ENCODE data around the gene SAA1. TPM values are rescaled to one million over a fixed set of nuclear protein-coding genes. Genes with fewer than 3 reads are reported as not detected.

The SAA1 gene
- total and polyA plus RNA-seq, 9 of the 15 experiments (the other 6 are each of a cell fraction or from before 2014, with no cell fraction given), result 6.3 TPM; not detected in 8

- TF ChIP-seq CHD7 (IDR thresholded peaks at IDR 0.05; ENCODE audit: low read depth, low read length), result no peak
- TF ChIP-seq, protein P1, sequence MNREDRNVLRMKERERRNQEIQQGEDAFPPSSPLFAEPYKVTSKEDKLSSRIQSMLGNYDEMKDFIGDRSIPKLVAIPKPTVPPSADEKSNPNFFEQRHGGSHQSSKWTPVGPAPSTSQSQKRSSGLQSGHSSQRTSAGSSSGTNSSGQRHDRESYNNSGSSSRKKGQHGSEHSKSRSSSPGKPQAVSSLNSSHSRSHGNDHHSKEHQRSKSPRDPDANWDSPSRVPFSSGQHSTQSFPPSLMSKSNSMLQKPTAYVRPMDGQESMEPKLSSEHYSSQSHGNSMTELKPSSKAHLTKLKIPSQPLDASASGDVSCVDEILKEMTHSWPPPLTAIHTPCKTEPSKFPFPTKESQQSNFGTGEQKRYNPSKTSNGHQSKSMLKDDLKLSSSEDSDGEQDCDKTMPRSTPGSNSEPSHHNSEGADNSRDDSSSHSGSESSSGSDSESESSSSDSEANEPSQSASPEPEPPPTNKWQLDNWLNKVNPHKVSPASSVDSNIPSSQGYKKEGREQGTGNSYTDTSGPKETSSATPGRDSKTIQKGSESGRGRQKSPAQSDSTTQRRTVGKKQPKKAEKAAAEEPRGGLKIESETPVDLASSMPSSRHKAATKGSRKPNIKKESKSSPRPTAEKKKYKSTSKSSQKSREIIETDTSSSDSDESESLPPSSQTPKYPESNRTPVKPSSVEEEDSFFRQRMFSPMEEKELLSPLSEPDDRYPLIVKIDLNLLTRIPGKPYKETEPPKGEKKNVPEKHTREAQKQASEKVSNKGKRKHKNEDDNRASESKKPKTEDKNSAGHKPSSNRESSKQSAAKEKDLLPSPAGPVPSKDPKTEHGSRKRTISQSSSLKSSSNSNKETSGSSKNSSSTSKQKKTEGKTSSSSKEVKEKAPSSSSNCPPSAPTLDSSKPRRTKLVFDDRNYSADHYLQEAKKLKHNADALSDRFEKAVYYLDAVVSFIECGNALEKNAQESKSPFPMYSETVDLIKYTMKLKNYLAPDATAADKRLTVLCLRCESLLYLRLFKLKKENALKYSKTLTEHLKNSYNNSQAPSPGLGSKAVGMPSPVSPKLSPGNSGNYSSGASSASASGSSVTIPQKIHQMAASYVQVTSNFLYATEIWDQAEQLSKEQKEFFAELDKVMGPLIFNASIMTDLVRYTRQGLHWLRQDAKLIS (CRISPR knock-in tag; IDR thresholded peaks at IDR 0.05), result no peak
- TF ChIP-seq, protein P2, sequence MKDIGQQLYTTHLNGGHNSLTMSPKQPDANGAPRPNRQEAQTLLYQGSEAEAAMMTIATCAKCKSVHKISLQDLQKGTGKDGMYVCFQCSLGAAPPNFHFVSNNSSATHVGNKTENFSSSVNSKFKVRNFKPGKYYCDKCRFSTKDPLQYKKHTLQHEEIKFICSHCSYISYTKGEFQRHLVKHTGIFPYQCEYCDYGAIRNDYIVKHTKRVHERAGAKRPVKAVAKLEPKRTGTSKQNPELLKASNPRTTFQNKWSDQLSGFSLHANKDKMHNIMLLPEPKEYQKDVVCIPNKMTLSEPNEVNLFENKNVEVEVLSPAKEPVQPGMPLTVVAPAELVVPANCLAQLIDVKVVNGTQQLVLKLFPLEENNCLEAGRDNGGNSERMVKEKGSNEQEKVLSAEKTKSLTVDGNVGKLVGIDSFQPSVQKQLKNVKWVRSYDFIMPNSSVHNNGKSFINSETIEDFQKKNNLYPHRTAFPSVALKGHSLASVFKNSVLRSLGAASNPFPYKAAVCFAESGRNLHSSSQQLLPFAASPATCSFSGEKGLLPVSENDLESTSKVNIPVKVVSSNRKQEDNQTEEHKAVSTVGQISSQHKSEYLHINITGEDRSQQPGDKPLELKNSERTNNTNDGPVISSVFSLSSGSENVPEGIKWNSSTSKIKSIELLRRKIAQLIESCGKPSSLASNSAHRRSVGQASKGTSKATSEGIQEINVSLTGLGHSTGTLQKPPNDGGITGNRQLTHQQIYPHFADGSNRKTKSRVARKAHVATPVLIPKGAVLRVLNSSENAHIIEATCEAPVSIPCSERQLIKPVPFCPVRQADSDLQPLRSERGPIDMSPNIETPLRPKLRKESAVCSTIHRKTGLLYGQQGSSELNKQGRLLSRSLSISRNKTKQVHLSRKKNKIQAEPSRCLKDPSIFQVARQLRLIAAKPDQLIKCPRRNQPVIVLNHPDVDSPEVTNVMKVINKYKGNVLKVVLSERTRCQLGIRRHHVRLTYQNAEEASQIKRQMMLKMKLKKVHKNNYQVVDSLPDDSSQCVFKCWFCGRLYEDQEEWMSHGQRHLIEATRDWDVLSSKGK (CRISPR knock-in tag; IDR thresholded peaks at IDR 0.05), result no peak
- TF ChIP-seq, protein P3, sequence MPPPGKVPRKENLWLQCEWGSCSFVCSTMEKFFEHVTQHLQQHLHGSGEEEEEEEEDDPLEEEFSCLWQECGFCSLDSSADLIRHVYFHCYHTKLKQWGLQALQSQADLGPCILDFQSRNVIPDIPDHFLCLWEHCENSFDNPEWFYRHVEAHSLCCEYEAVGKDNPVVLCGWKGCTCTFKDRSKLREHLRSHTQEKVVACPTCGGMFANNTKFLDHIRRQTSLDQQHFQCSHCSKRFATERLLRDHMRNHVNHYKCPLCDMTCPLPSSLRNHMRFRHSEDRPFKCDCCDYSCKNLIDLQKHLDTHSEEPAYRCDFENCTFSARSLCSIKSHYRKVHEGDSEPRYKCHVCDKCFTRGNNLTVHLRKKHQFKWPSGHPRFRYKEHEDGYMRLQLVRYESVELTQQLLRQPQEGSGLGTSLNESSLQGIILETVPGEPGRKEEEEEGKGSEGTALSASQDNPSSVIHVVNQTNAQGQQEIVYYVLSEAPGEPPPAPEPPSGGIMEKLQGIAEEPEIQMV (tag; conservative IDR thresholded peaks at IDR 0.05; ENCODE audit: low read depth), result no peak
Observed at GRCh38 chr11:18221274-18221876, 44.7 kb upstream of the SAA1 start (continued).

All from K562 (cell line).